Fibroblast of lung (primary cell): Measurements from ENCODE around the gene FILIP1L. TPM values are rescaled to one million over a fixed set of nuclear protein-coding genes. Genes with fewer than 3 reads are reported as not detected.

Experiments used
- DNase-seq, 2 donors: peaks; one replicate each; pipeline versions ENCODE4 v3.0.0 to v3.0.0-alpha.2; 2010; ENCODE audit warnings: low read depth in 2 of 2
- H2AFZ ChIP-seq: 2 replicates; pipeline ENCODE4 v1.5.1; 2012; ENCODE audit warnings: low read length, control low read depth, inconsistent platforms
- H3K27ac ChIP-seq: 2 replicates; pipeline ENCODE4 v1.5.1; 2011; ENCODE audit warnings: low read length, control low read depth; ENCODE audit not compliant: insufficient read depth
- H3K27me3 ChIP-seq: 2 replicates; pipeline ENCODE4 v1.5.1; 2011; ENCODE audit warnings: mild to moderate bottlenecking, low read length; ENCODE audit not compliant: control insufficient read depth, insufficient read depth
- H3K36me3 ChIP-seq: 2 replicates; pipeline ENCODE4 v1.5.1; 2011; ENCODE audit warnings: low read length; ENCODE audit not compliant: control insufficient read depth, insufficient read depth
- H3K4me1 ChIP-seq: 2 replicates; pipeline ENCODE4 v1.5.1; 2011; ENCODE audit warnings: low read length; ENCODE audit not compliant: control insufficient read depth, insufficient read depth; ENCODE audit errors: extremely low read depth
- H3K4me2 ChIP-seq: 2 replicates; pipeline ENCODE4 v1.5.1; 2011; ENCODE audit warnings: low read length, control low read depth; ENCODE audit not compliant: insufficient read depth; ENCODE audit errors: extremely low read depth
- H3K4me3 ChIP-seq, 4 experiments: fragments of 200-600 bp in 1 of 4; sonication (generic) in 1 of 4; replicated peaks in 1 of 4; 2 replicates each; pipeline ENCODE4 v1.5.1; 2011 to 2016; ENCODE audit warnings: low read length in 4 of 4, low read depth in 3 of 4, mild to moderate bottlenecking in 3 of 4, control low read depth in 2 of 4, inconsistent platforms in 1 of 4, mixed read lengths in 1 of 4; ENCODE audit not compliant: insufficient read depth in 1 of 4; ENCODE audit errors: control extremely low read depth in 1 of 4
- H3K79me2 ChIP-seq: 2 replicates; pipeline ENCODE4 v1.5.1; 2012; ENCODE audit warnings: mild to moderate bottlenecking, low read length, inconsistent platforms; ENCODE audit not compliant: control insufficient read depth, insufficient read depth
- H3K9ac ChIP-seq: 2 replicates; pipeline ENCODE4 v1.5.1; 2011; ENCODE audit warnings: mild to moderate bottlenecking, low read length, control low read depth; ENCODE audit not compliant: insufficient read depth
- H3K9me3 ChIP-seq: 2 replicates; pipeline ENCODE4 v1.5.1; 2012; ENCODE audit warnings: low read depth, low read length; ENCODE audit not compliant: control insufficient read depth, insufficient read depth
- H4K20me1 ChIP-seq: 2 replicates; pipeline ENCODE4 v1.5.1; 2011; ENCODE audit warnings: low read length; ENCODE audit not compliant: control insufficient read depth, insufficient read depth; ENCODE audit errors: extremely low read depth
- CTCF ChIP-seq, 2 donors: IDR thresholded peaks in 1 of 2; conservative IDR thresholded peaks in 1 of 2; 1 replicate in 1 of 2; 2 replicates in 1 of 2; pipeline ENCODE4 v1.5.1; 2011 to 2012; ENCODE audit warnings: low read length in 2 of 2, control low read depth in 1 of 2, inconsistent platforms in 1 of 2, low read depth in 1 of 2, mild to moderate bottlenecking in 1 of 2
- EZH2 ChIP-seq: IDR thresholded peaks from 2 replicates; pipeline ENCODE4 v1.5.1; 2012; ENCODE audit warnings: low read length, control low read depth, mild to moderate bottlenecking; ENCODE audit errors: missing control alignments
- polyA plus RNA-seq, 2 donors: library from polyadenylated mRNA; depleted of rRNA in 1 of 2; stranded (reverse) in 1 of 2; unstranded in 1 of 2; fragments of >200 nt; gene quantifications; 2 replicates each; pipeline ENCODE4 v1.2.1, GENCODE V29; 2011 to 2012; ENCODE audit warnings: missing spikeins in 1 of 2
- total RNA-seq: library from RNA; depleted of rRNA; stranded (reverse); fragments of >200 nt; gene quantifications from 2 replicates; pipeline ENCODE4 v1.2.1, GENCODE V29; 2014

FILIP1L gene
- total and polyA plus RNA-seq, 2 donors (not counting 1 experiment from before 2014, with no cell fraction given): 92.8 to 126 TPM

DNA sequence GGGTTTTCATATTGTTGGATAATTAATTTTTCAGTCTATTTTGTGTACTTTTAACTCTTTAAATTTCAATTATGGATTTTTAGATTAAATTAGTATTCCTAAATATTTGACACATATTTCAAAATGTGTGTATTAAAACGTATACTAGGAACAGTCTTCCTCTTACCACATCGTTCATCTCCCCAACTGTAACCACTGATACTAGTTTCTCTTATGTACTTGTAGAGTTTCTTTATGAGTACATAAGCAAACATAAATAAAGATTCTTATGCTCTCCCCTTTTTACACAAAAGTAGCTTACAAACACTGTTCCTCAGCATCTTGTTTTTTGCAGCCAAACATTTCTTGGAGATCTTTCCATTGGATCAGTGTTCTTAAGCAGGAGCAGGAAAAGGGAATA lies 250.7 kb downstream of the FILIP1L start:
- Histone ChIP-seq H3K4me2 (no peak overlapping the region), H3K27ac (no peak overlapping the region), H3K27me3 (no peaks in the 10 kb centered on the region), H3K36me3 (peaks cover 14% of the 10 kb centered on the region), H2AFZ (no peak overlapping the region), H3K4me3 (no peak overlapping the region), H3K9ac (no peak overlapping the region), H4K20me1 (no peaks in the 10 kb centered on the region), H3K9me3 (no peaks in the 10 kb centered on the region), H3K79me2 (peaks cover 81% of the 10 kb centered on the region), H3K4me1 (peaks cover 56% of the 10 kb centered on the region)
- TF ChIP-seq CTCF (conservative IDR thresholded peaks at IDR 0.05 in 1 of 2, IDR thresholded peaks at IDR 0.05 in 1 of 2; ENCODE audit: low read depth in 1 of 2, low read length in 2 of 2) (no peak), EZH2 (no peak)
- no peak for DNase-seq

- TF ChIP-seq CTCF (conservative IDR thresholded peaks at IDR 0.05 in 1 of 2, IDR thresholded peaks at IDR 0.05 in 1 of 2; ENCODE audit: low read depth in 1 of 2, low read length in 2 of 2): no peak
- TF ChIP-seq EZH2: no peak
- Histone ChIP-seq H3K79me2 (peaks cover 77% of the 10 kb centered on the region), H3K9me3 (no peaks in the 10 kb centered on the region), H3K27ac (peak overlapping the region; percentile 87), H3K4me2 (no peak overlapping the region), H3K9ac (no peak overlapping the region), H3K27me3 (no peaks in the 10 kb centered on the region), H3K4me1 (peaks cover 52% of the 10 kb centered on the region), H3K36me3 (peaks cover 14% of the 10 kb centered on the region), H4K20me1 (no peaks in the 10 kb centered on the region), H2AFZ (no peak overlapping the region), H3K4me3 (no peak overlapping the region)
- no peak for DNase-seq
Measured at GRCh38 chr3:99863002-99863401, 251.3 kb downstream of the FILIP1L start.

DNA sequence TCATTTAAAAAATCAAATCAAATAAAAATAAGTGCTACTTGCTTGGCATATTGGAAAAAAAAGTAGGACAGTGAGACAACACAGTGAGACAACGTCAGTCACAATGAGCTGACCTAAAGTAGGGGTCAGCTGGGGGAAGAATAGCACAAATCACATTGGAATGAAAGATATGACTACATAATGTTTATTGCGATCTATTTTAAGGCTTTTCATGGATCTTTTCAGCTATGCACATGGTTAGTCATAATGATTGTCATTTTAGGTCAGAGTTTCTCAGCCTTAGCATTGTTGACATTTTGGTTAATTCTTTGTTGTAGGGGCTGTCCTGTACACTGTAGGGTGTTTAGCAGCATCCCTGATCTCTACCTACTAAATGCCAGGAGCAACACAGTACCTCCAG lies 252.1 kb downstream of the FILIP1L start:
- DNase-seq: peak; percentile 42 to 80
- Histone ChIP-seq H3K4me3 (no peak overlapping the region), H4K20me1 (no peaks in the 10 kb centered on the region), H2AFZ (no peak overlapping the region), H3K36me3 (peaks cover 14% of the 10 kb centered on the region), H3K27ac (peak overlapping the region; percentile 87), H3K27me3 (no peaks in the 10 kb centered on the region), H3K9ac (no peak overlapping the region), H3K9me3 (no peaks in the 10 kb centered on the region), H3K4me2 (no peak overlapping the region), H3K79me2 (peaks cover 77% of the 10 kb centered on the region), H3K4me1 (peaks cover 47% of the 10 kb centered on the region)
- TF ChIP-seq CTCF (conservative IDR thresholded peaks at IDR 0.05 in 1 of 2, IDR thresholded peaks at IDR 0.05 in 1 of 2; ENCODE audit: low read depth in 1 of 2, low read length in 2 of 2) (no peak), EZH2 (no peak)
